GM13977 (cell line): Measurements from ENCODE around the gene SSC5D.

ENCODE experiments used
- DNase-seq: peaks from one replicate; pipeline ENCODE4 v3.0.0; 2012; ENCODE audit warnings: low spot score
- in situ Hi-C: fragments of 300-500 bp; cut with MboI; formaldehyde crosslinking; loops from one replicate; pipeline ENCODE4 v1.12.0; 2022; ENCODE audit warnings: low sequenced_read_pairs, low pct_unique_long_range_greater_than_20kb, mixed read lengths, inconsistent platforms; ENCODE audit not compliant: unreplicated experiment
- TF ChIP-seq, protein P1 (sequence below): IDR thresholded peaks from 2 replicates; pipeline ENCODE4 v1.5.1; 2012; ENCODE audit warnings: mild to moderate bottlenecking, control low read depth; ENCODE audit not compliant: insufficient read depth; ENCODE audit errors: extremely low read depth, missing control alignments

Gene SSC5D

GRCh38 chr19:55498246-55498840, 10.1 kb downstream of the SSC5D start:
- TF ChIP-seq, protein P1, sequence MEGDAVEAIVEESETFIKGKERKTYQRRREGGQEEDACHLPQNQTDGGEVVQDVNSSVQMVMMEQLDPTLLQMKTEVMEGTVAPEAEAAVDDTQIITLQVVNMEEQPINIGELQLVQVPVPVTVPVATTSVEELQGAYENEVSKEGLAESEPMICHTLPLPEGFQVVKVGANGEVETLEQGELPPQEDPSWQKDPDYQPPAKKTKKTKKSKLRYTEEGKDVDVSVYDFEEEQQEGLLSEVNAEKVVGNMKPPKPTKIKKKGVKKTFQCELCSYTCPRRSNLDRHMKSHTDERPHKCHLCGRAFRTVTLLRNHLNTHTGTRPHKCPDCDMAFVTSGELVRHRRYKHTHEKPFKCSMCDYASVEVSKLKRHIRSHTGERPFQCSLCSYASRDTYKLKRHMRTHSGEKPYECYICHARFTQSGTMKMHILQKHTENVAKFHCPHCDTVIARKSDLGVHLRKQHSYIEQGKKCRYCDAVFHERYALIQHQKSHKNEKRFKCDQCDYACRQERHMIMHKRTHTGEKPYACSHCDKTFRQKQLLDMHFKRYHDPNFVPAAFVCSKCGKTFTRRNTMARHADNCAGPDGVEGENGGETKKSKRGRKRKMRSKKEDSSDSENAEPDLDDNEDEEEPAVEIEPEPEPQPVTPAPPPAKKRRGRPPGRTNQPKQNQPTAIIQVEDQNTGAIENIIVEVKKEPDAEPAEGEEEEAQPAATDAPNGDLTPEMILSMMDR, result no peak
- DNase-seq, result no peak
- in situ Hi-C loops, result no loop called here

DNA sequence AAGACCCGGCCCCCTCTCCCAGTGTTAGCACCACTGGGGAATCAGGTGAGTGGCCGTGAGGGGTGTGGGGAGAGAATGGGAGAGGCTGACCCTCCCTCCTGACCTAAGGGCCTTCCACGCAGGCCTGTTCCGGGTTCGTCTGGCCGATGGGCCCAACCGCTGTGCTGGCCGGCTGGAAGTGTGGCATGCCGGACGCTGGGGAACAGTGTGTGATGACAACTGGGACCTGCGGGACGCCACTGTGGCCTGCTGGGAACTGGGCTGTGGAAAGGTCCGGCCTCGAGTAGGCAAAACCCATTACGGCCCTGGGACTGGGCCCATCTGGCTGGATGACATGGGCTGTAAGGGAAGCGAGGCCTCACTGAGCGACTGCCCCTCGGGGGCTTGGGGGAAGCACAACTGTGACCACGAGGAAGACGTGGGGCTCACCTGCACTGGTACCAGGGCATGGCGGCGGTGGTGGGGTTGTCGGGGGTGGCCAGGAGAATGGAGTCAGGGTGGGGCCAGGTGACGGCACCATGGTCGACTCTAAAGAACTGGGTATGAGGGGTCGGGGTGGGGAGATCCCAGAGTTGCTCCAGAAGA, 12.2 kb downstream of the SSC5D start:
- TF ChIP-seq, protein P1, result no peak
- in situ Hi-C loops, result no loop called here

GRCh38 chr19:55502197-55502952, 14.1 kb downstream of the SSC5D start:
- TF ChIP-seq, protein P1, result no peak
- in situ Hi-C loops, result no loop called here
- DNase-seq, result no peak

More for the DNA sequence above, 12.2 kb downstream of the SSC5D start:
- no peak for DNase-seq

DNA sequence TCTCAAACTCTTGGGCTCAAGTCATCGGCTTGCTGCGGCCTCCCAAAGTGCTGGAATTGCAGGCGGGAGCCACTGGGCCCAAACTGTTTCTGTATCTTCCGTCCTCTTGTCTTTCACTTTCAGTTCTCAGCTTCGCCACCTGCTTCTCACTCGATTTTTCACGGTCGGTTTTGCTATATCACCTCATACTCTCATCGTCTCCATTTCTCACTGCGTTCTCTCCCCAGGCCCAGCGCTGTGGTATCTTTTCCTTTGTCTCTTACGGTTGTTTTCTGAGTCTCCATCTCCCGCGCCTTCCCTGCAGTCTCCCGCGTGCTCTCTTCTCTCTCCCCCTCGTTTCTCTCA, 14.9 kb downstream of the SSC5D start:
- TF ChIP-seq, protein P1, result no peak
- no peak for DNase-seq
- in situ Hi-C loops, result no loop called here

- in situ Hi-C loops, result no loop called here
- DNase-seq, result peak; percentile 99
- TF ChIP-seq, protein P1, result peak; percentile 99
Measured at GRCh38 chr19:55503502-55504251, 15.4 kb downstream of the SSC5D start.

DNA sequence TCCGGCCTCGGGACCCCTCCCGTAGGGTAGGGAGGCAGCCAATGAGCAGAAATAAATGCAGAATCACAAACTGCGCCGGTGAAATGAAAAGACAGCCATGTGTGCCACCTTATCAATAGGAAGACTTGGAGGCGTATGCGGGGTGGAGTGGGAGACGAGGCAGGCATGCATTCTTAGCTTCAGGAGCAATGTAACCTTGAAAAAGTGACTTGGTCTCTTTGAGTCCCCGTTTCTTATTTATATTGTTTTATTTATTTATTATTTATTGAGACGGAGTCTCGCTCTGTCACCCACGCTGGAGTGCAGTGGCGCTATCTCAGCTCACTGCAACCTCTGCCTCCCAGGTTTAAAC, 16.0 kb downstream of the SSC5D start:
- TF ChIP-seq, protein P1, result no peak
- in situ Hi-C loops, result no loop called here
- no peak for DNase-seq
